ENCODE results near the gene INPP4B.

Gene INPP4B

GRCh38 chr4:142559986-142560385 lies 286.1 kb downstream of the INPP4B start:
- Histone ChIP-seq H3K27me3 (ENCODE audit: control insufficient read depth in 1 of 2, insufficient read depth in 2 of 2, low read length in 2 of 2) (no peaks in the 10 kb centered on the region), H3K9me3 (ENCODE audit: control insufficient read depth in 2 of 2, low read length in 2 of 2) (no peaks in the 10 kb centered on the region), H3K4me1 (ENCODE audit: control insufficient read depth, insufficient read depth, low read length) (peaks cover 3% of the 10 kb centered on the region), H3K36me3 (ENCODE audit: control insufficient read depth in 2 of 2, insufficient read depth in 2 of 2, low read length in 2 of 2) (no peaks in the 10 kb centered on the region), H3K9ac (ENCODE audit: low read length in 2 of 2) (no peak overlapping the region), H3K27ac (ENCODE audit: low read length) (no peak overlapping the region), H3K4me3 (ENCODE audit: low read length in 2 of 2) (no peak overlapping the region)

- Histone ChIP-seq H3K27me3 (ENCODE audit: control insufficient read depth in 1 of 2, insufficient read depth in 2 of 2, low read length in 2 of 2) (no peaks in the 10 kb centered on the region), H3K4me1 (ENCODE audit: control insufficient read depth, insufficient read depth, low read length) (peaks cover 3% of the 10 kb centered on the region), H3K4me3 (ENCODE audit: low read length in 2 of 2) (no peak overlapping the region), H3K9ac (ENCODE audit: low read length in 2 of 2) (no peak overlapping the region), H3K36me3 (ENCODE audit: control insufficient read depth in 2 of 2, insufficient read depth in 2 of 2, low read length in 2 of 2) (no peaks in the 10 kb centered on the region), H3K9me3 (ENCODE audit: control insufficient read depth in 2 of 2, low read length in 2 of 2) (no peaks in the 10 kb centered on the region), H3K27ac (ENCODE audit: low read length) (no peak overlapping the region)
These were observed 287.2 kb downstream of the INPP4B start for GRCh38 chr4:142558851-142559250.

- no peak overlapping the region for H3K4me3 ChIP-seq (ENCODE audit: low read length in 2 of 2)
- H3K4me1 ChIP-seq (ENCODE audit: control insufficient read depth, insufficient read depth, low read length) = peaks cover 3% of the 10 kb centered on the region
- no peaks in the 10 kb centered on the region for H3K36me3 ChIP-seq (ENCODE audit: control insufficient read depth in 2 of 2, insufficient read depth in 2 of 2, low read length in 2 of 2)
- H3K27me3 ChIP-seq (ENCODE audit: control insufficient read depth in 1 of 2, insufficient read depth in 2 of 2, low read length in 2 of 2) = no peaks in the 10 kb centered on the region
- no peak overlapping the region for H3K9ac ChIP-seq (ENCODE audit: low read length in 2 of 2)
- no peak overlapping the region for H3K27ac ChIP-seq (ENCODE audit: low read length)
- no peaks in the 10 kb centered on the region for H3K9me3 ChIP-seq (ENCODE audit: control insufficient read depth in 2 of 2, low read length in 2 of 2)
These were observed 288.8 kb downstream of the INPP4B start for GRCh38 chr4:142557239-142557801.

DNA sequence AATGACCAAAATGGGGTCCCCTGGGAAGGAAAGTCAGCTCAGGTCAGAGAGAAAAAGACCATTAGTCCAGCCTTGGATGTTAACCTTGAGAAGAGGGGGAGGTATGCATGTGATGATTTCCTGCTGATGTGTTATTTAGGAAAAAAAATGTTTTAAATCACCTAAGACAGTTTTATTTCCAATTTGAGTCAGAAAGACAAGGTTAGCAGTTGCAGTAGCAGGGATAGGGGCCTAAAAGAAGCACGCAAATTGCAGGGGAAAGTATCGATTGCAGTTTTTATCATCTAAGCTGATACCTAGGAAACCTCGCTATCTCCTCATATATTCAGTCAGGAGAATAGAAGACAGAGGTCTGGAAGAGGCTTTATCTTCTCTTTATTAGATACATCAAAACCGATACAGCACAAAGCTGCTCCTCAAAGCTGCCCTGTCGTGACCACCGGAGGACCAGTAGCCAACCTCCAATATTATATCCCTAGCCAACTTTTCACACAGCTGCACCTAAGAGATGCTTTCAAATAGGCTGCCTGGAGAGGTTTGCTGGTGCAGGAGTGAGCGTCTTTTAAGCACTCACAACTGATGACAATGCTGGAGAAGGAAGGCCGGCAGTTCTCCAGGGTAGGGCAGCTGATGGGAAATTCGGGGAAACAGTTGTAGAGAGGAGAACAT lies 289.4 kb downstream of the INPP4B start:
- no peaks in the 10 kb centered on the region for H3K27me3 ChIP-seq (ENCODE audit: control insufficient read depth in 1 of 2, insufficient read depth in 2 of 2, low read length in 2 of 2)
- peaks cover 3% of the 10 kb centered on the region for H3K4me1 ChIP-seq (ENCODE audit: control insufficient read depth, insufficient read depth, low read length)
- H3K27ac ChIP-seq (ENCODE audit: low read length) = no peak overlapping the region
- no peaks in the 10 kb centered on the region for H3K9me3 ChIP-seq (ENCODE audit: control insufficient read depth in 2 of 2, low read length in 2 of 2)
- H3K36me3 ChIP-seq (ENCODE audit: control insufficient read depth in 2 of 2, insufficient read depth in 2 of 2, low read length in 2 of 2) = no peaks in the 10 kb centered on the region
- H3K9ac ChIP-seq (ENCODE audit: low read length in 2 of 2) = no peak overlapping the region
- no peak overlapping the region for H3K4me3 ChIP-seq (ENCODE audit: low read length in 2 of 2)

DNA sequence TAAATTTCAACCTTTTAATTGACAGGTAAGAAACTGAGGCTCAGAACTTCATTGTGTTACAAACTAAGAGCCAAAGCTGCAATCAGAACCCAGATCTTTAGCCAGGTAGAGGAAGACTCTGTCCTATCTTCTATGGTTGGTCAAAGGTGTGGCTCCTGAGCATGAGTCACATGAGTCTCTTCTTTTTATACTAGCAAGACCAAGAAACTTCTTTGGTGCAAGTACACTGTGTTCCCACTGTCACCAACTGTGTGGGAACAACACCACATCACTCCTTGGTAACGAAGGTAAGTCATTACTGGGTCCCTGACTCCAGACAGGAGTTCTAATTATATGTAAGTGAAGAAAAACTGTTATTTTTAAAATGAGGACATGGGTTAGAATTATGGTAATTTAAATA lies 290.1 kb downstream of the INPP4B start:
- no peak overlapping the region for H3K4me3 ChIP-seq (ENCODE audit: low read length in 2 of 2)
- H3K4me1 ChIP-seq (ENCODE audit: control insufficient read depth, insufficient read depth, low read length) = peaks cover 3% of the 10 kb centered on the region
- no peaks in the 10 kb centered on the region for H3K36me3 ChIP-seq (ENCODE audit: control insufficient read depth in 2 of 2, insufficient read depth in 2 of 2, low read length in 2 of 2)
- no peaks in the 10 kb centered on the region for H3K9me3 ChIP-seq (ENCODE audit: control insufficient read depth in 2 of 2, low read length in 2 of 2)
- no peaks in the 10 kb centered on the region for H3K27me3 ChIP-seq (ENCODE audit: control insufficient read depth in 1 of 2, insufficient read depth in 2 of 2, low read length in 2 of 2)
- H3K9ac ChIP-seq (ENCODE audit: low read length in 2 of 2) = no peak overlapping the region
- H3K27ac ChIP-seq (ENCODE audit: low read length) = no peak overlapping the region

DNA sequence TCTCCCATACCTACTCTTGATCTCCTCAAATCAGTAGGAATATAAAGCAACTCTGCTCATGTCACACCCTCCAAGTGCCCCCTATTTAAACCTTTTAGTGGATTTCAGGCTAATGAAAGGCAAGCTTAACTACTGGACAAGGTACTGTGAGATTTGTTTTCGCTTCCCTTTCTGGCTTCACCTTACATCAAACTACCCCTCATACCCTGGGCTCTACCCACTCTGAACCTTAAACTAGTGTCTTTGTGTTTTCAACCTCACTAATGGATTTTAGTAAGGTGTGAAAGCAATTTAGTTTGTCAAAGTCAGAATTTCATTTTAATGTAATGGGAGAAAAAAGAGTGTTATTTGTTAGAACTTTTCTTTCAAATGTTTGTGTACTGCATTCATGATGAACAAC lies 291.7 kb downstream of the INPP4B start:
- Histone ChIP-seq H3K9me3 (ENCODE audit: control insufficient read depth in 2 of 2, low read length in 2 of 2) (no peaks in the 10 kb centered on the region), H3K4me1 (ENCODE audit: control insufficient read depth, insufficient read depth, low read length) (peaks cover 3% of the 10 kb centered on the region), H3K27ac (ENCODE audit: low read length) (no peak overlapping the region), H3K36me3 (ENCODE audit: control insufficient read depth in 2 of 2, insufficient read depth in 2 of 2, low read length in 2 of 2) (peaks cover 0 to 3% of the 10 kb centered on the region in 2 donors), H3K4me3 (ENCODE audit: low read length in 2 of 2) (no peak overlapping the region), H3K27me3 (ENCODE audit: control insufficient read depth in 1 of 2, insufficient read depth in 2 of 2, low read length in 2 of 2) (no peaks in the 10 kb centered on the region), H3K9ac (ENCODE audit: low read length in 2 of 2) (no peak overlapping the region)

- Histone ChIP-seq H3K27me3 (ENCODE audit: control insufficient read depth in 1 of 2, insufficient read depth in 2 of 2, low read length in 2 of 2) (no peaks in the 10 kb centered on the region), H3K9me3 (ENCODE audit: control insufficient read depth in 2 of 2, low read length in 2 of 2) (no peaks in the 10 kb centered on the region), H3K4me3 (ENCODE audit: low read length in 2 of 2) (no peak overlapping the region), H3K27ac (ENCODE audit: low read length) (no peak overlapping the region), H3K36me3 (ENCODE audit: control insufficient read depth in 2 of 2, insufficient read depth in 2 of 2, low read length in 2 of 2) (peaks cover 0 to 3% of the 10 kb centered on the region in 2 donors), H3K9ac (ENCODE audit: low read length in 2 of 2) (no peak overlapping the region), H3K4me1 (ENCODE audit: control insufficient read depth, insufficient read depth, low read length) (no peaks in the 10 kb centered on the region)
These were observed 294.4 kb downstream of the INPP4B start for GRCh38 chr4:142551517-142552305.

DNA sequence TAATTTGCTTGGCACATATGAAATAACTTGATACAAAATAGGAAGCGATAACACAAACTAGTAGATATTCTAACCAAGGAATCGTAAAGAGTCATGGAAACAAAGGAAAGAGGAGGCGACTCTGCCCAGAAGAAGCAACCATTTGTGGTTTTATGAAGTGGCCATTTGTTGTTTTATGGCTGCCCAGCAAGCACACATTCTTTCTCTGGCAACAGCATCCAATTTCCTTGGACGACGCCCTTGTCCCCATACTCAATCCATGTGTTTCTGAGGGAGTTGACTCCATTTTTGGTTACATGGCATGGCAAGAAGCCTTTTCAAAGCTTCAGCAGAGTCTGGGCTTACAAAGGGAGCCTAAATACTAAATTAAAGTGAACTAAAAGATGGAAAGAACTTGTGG lies 295.1 kb downstream of the INPP4B start:
- Histone ChIP-seq H3K36me3 (ENCODE audit: control insufficient read depth in 2 of 2, insufficient read depth in 2 of 2, low read length in 2 of 2) (peaks cover 0 to 3% of the 10 kb centered on the region in 2 donors), H3K9ac (ENCODE audit: low read length in 2 of 2) (no peak overlapping the region), H3K27me3 (ENCODE audit: control insufficient read depth in 1 of 2, insufficient read depth in 2 of 2, low read length in 2 of 2) (no peaks in the 10 kb centered on the region), H3K27ac (ENCODE audit: low read length) (no peak overlapping the region), H3K4me3 (ENCODE audit: low read length in 2 of 2) (no peak overlapping the region), H3K9me3 (ENCODE audit: control insufficient read depth in 2 of 2, low read length in 2 of 2) (no peaks in the 10 kb centered on the region), H3K4me1 (ENCODE audit: control insufficient read depth, insufficient read depth, low read length) (no peaks in the 10 kb centered on the region)

DNA sequence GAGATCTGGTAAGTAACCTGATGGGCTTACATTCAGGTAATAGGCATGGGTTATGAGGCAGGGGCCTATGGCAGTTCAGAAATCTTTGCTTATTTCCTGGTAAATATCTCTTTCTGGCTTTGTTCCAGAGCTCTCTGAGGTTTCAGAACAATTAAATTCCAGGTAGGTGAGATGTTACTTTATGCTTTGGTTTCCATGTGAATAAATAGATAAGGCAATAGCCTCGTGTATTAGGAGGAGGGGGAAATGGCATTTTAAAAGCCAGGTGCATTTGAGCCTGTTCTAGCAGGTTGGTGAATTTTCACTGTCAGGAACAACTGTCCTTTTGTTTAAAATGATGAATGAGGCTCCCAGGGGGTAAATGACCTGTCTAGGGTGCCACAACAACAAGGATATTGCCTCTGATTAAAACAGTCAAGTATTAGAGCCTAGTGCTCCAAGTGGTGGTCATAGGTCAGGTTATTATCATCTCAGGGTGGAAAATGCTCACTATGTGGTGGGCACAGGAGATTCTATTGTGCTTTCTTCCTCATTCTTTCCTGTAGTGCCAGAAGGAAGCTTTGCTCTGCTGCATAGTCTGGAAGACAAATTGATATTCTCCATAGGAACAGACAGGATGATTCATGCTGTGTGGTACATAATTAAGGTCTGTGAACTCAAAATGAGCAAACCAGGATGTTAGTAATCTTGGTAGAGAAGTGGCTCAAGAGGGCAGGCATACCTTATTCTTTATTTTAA lies 296.2 kb downstream of the INPP4B start:
- Histone ChIP-seq H3K9me3 (ENCODE audit: control insufficient read depth in 2 of 2, low read length in 2 of 2) (no peaks in the 10 kb centered on the region), H3K4me1 (ENCODE audit: control insufficient read depth, insufficient read depth, low read length) (no peaks in the 10 kb centered on the region), H3K36me3 (ENCODE audit: control insufficient read depth in 2 of 2, insufficient read depth in 2 of 2, low read length in 2 of 2) (peaks cover 0 to 3% of the 10 kb centered on the region in 2 donors), H3K27ac (ENCODE audit: low read length) (no peak overlapping the region), H3K9ac (ENCODE audit: low read length in 2 of 2) (no peak overlapping the region), H3K4me3 (ENCODE audit: low read length in 2 of 2) (no peak overlapping the region), H3K27me3 (ENCODE audit: control insufficient read depth in 1 of 2, insufficient read depth in 2 of 2, low read length in 2 of 2) (no peaks in the 10 kb centered on the region)

DNA sequence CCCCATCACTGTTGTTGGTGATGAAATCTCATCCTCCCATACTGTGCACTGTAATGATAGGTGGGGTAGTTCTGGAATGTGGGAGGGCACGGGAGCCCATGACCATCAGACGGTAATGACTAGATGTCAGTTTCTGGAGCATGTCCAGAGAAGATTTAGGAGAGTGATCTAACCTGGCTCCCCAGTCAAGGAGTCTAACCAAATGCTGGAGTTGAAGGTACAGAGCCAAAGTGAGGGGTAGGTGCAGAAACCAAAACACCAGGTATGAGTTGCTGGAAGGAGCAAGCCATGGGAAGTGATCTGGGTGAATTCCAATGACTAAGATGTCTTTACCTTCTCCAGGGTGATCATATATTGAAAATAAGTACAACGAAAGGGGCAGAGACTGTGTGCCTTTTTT lies 296.9 kb downstream of the INPP4B start:
- Histone ChIP-seq H3K9me3 (ENCODE audit: control insufficient read depth in 2 of 2, low read length in 2 of 2) (no peaks in the 10 kb centered on the region), H3K4me3 (ENCODE audit: low read length in 2 of 2) (no peak overlapping the region), H3K27me3 (ENCODE audit: control insufficient read depth in 1 of 2, insufficient read depth in 2 of 2, low read length in 2 of 2) (no peaks in the 10 kb centered on the region), H3K27ac (ENCODE audit: low read length) (no peak overlapping the region), H3K9ac (ENCODE audit: low read length in 2 of 2) (no peak overlapping the region), H3K36me3 (ENCODE audit: control insufficient read depth in 2 of 2, insufficient read depth in 2 of 2, low read length in 2 of 2) (peaks cover 0 to 3% of the 10 kb centered on the region in 2 donors), H3K4me1 (ENCODE audit: control insufficient read depth, insufficient read depth, low read length) (no peaks in the 10 kb centered on the region)
